HT-29 (cell line): Measurements from ENCODE around the gene C1orf226. TPM values are rescaled to one million over a fixed set of nuclear protein-coding genes. Genes with fewer than 3 reads are reported as not detected.
"Not testable (repeated sequence)": the region's sequence is repeated elsewhere in the genome, so short reads cannot be mapped to it uniquely, and the experiment has no call there.

Experiments
- DNase-seq: peaks from one replicate; pipeline ENCODE4 v3.0.0-alpha.2; 2015; ENCODE audit warnings: low spot score
- total RNA-seq: library from RNA; depleted of rRNA; stranded (reverse); fragments of >200 nt; shearing (Covaris generic); gene quantifications from 2 replicates; pipeline ENCODE4 v1.2.3, GENCODE V29; 2014; rRNA removed

C1orf226 gene, protein sequence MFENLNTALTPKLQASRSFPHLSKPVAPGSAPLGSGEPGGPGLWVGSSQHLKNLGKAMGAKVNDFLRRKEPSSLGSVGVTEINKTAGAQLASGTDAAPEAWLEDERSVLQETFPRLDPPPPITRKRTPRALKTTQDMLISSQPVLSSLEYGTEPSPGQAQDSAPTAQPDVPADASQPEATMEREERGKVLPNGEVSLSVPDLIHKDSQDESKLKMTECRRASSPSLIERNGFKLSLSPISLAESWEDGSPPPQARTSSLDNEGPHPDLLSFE
- total RNA-seq, result 2.0 and 4.0 TPM in 2 replicates

DNA sequence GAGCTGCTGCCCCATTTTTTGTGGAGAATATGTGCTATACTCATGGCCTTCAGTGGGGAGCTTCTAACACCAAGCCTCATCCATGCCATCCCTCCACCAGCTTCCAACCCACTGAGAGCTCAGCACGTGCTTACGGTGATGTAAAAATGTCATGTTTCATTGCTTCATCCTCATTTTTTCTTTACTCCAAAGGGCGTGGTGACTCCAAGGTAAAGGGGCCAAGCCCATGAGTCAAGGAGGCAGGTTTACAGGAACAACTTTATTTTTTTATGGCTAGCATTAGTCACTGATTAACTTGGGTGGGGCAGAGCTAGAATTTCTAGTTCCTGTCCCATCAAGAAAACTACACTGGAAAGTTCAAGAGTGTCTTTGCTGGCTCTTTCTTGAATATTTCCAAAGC, at the start of gene C1orf226:
TSS of gene C1orf226 (plus strand) at position 346 of the 400 bp plus-strand sequence. CDS start 174 bp downstream, outside the sequence.
- DNase-seq, result peak; percentile 94

DNA sequence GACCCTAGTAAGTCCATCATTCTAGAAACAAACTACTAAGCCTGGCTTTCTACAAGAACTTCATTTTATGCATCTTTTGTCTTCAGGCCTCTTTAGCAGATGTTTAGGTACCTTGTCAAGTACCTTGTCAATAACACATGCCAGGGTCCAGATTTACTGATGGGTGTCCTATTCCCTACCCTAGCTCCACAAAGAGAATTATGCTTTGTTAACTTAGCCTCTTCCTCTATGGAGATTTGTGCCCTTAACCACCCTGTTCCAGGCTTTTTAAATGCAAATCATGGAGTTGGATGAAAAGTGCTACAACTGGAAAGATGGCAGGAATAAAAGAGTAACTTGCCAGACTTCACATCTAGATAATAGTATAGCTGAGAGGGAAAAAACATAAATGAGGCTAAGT, 47.5 kb upstream of the C1orf226 start:
- no peak for DNase-seq

DNA sequence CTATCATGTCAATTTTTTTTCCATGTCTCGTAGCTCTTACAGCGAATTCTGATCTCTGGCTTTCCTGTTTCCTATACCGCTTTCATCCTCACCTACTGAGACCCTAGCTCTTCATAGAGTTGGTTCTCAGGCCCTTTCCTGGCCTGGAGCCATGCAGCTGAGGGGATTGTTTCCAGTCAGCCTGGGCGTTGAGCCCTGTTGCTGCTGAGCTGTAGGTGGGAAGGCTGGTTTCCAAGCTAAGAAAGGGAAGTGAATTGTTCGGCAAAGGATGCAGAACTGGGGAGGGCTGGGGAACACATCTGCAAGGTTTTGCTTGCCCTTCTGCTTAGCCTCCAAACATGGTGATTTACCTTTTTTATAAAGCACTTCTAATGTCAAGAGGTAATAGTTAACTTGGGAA, 46.4 kb upstream of the C1orf226 start:
- no peak for DNase-seq

DNA sequence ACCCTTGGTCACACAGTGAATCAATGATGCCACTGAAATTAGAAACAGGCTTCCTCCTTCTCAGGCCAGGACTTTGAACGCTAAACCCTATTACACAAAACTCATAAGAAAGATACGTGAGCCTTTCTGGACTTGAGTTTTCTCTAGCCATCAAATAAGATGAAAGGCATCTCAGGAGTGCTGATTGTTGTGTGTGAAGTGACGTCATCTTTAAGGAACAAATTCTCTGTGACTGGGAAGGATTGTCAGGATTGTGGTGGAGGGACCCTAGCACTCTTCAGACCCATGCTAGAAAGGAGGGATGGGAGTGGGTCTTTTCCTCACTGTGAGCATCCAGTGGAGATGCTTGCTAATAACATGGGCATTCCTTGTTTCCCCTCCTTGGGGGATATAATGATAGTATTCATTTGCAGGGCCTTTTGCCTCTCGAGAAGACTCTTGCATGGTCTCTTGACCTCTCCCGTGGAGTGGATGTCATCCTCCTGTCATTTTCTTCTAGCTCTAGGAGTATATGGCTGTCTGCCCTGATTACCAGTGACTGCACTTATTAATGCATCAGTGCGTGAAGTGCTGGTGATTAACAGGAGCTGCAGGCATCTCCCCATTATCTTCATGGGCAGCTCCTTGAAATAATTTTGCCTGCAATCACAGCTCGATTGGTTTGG, 44.8 kb upstream of the C1orf226 start:
- no peak for DNase-seq

DNA sequence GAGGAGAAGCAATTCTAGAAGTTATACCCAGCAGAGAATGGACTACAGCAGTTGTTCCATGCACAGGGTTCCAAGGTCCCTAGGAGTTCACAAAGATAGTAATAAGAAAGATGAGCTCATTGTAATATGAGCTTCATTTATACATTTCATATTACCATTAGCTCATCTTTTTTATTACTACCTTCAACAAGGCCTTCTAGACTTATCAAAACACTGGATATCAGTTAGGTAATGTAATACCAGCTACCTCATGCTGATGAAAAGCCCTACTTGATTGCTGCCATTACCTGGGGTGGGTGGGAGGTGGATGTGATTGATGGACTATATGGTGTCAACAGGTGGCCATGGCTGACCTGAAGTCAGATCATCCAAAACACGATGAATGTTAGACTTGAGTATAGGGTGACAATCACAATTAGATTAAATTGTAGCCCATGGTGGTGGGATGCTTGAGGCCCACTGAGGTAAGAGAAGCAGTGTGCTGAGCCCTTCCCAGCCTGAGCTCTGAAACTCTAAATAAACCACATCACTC, 39.0 kb upstream of the C1orf226 start:
- DNase-seq, result no peak

DNA sequence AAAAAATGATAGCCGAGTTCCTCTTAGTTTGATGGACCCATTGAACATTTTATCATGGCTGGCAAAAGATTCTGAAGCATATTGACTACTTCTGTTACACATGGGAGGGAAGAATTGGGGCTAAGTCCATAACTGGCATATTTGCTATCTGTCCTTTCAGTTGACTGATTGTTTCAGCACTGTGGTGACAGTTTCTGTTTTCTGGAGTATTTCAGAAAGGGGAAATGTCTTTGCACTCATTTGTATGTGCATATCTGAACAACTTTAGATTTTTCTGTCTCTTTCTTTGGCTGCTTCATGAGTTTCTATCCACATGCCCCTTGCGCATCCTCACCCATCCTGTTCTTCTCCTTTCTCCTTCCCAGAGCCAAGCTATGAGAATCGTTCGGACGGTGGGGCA, 38.1 kb upstream of the C1orf226 start:
- DNase-seq, result no peak

DNA sequence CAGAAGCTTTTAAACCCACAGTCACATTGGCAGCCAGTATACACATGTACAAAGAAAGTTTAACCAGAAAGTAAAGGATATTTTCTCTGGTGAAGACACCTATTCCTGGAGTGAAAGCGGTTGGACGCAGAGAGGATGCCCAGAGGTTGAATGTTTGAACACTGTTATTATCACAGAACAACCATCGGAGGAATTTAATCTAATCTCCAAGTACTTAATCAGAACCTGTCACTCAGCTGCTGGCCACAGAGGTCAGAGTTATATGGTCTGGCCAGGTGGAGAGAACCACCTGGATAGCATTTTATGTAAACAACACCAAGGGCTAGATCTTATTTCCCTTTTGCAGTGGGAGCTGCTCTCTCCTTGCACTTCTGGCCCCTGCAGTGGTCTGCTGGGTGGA, 34.2 kb upstream of the C1orf226 start:
- DNase-seq, result peak; percentile 62

DNA sequence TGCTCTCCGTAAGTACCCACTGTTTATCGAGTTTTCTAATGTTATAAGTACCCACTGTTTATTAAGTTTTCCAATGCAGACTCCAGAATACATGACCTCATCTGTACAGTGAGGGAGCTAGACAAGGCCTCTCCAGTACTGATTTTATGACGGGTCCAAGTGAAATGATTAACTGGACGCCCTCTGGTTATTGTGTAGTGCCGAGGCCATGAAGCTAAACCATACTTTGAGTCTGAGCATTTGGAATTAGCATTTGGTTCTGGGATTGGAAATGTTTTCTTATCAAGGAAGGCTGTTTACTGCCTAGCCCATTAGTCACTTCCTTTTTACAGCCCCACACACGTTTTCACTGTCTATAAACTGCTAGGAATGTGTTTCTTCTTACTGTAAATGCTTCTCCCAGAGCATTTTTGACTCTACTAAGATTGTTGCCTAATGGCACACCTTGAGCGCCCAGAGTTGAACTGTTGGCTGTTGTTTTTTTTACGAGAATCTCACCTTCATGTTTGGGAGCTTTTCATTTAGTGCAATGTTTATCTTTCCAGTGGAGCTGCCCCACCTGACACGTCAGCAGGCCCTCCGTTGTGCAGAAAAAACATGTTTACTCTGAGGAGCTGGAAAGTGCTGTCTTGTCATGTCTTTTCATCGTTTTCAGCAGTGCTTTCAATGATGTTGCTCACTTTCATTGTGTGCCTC, 31.7 kb upstream of the C1orf226 start:
- peak; percentile 71 for DNase-seq

DNA sequence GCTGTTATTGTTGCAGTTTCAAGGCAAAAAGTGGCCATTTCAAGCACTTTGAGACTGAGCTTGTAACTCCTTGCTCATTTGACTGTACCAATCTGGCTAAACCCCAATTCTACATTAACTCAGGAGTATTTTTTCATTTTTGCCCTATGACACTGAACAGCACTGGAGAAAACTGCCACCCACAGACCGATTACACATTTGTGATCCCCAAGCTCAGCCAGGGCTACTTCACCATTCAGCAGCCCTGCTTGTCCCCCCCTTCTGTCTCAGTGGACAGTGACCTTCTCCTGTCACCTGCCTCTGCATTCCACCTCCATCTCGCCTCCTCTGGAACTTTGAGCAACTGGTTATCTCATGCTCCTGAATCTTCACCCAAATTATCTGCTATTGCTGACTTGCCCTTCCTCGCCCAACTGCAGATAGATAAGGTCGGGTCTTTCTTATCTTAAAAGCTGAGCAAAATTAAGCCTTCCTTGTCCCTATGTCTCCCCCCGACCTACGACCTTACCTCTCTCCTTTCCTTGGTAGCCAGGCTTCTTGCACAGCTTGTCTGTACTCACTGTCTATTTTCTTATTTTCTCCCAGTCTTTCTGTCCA, 30.2 kb upstream of the C1orf226 start:
- no peak for DNase-seq

DNA sequence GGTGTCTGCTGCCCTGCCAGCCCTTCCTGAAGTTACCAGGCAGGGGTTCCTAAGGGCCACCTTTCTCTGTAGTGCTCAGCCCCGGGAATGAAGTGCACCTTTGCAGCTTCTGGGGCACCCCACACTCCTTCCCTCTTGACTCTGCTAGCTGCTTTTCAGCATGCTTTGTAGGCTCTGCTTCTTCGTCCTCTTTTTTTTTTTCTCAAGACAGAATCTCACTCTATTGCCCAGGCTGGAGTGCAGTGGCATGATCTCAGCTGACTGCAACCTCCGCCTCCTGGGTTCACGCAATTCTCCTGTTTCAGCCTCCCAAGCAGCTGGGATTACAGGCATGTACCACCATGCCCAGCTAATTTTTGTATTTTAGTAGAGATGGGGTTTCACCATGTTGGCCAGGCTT, 29.7 kb upstream of the C1orf226 start:
- not testable (repeated sequence) for DNase-seq

DNA sequence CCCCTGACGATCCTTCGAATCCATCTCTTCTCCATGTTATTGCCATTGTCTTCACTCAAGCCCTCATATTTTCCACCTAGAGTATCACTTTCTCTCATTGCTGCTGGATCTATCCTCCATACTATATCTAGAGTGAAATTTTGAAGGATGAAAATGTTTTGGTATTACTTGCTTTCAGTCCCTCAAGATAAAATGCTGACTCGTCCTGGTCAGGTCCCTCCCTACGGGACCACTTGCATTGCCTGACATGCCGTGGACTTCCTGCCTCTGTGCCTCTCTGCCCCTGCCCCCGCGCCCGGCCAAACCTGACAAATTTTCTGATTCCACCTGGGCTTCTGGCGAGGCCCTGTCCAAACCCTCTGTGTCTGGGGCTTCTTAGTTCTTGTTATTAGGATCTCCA, 28.4 kb upstream of the C1orf226 start:
- no peak for DNase-seq

DNA sequence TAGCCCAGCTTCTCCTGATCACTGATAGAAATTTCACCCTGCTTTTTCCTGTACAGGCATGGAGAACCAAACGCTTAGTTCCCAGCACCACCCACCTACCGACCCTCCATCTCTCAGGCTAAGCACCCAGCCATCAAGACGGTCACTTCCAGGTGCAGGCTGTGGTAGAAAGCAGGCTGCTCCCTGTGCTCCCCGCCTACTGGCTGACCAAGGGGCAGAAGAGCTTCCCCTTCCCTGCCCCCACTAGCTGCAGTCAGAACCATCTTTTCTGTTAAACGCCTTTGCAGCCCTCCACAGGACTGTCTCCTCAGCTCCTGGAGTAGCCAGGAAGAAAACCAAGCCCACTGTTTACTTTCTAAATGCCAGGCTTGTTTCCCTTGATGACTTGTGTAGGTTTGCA, 27.8 kb upstream of the C1orf226 start:
- no peak for DNase-seq

DNA sequence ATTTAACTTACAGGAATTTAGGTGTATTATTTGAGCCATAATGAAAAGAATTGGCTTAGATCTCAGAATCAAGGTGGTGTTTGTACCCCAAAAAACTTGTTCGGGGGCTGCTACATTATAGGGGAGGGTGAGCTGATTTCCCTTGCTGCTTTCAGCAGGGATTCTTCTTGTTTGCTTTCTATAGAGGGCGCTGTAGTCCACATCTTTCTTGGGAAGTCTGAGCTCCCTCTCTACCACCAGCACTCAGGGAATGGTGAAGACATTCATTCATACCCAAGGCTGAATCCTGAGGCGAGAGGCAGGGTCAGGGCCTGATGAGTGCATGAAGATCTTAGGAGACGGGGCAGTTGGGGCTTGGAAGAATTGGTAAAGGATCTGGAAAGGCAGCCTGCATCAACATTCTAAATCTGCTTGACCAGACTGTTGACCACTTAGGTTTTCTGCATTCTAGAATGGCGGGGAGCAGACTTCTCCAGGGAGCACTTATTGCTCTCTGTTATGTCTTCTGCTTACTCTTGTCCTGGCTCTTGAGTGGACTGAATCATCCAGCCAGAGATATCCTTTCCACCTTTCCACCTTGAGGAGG, 23.8 kb upstream of the C1orf226 start:
- peak; percentile 53 for DNase-seq

DNA sequence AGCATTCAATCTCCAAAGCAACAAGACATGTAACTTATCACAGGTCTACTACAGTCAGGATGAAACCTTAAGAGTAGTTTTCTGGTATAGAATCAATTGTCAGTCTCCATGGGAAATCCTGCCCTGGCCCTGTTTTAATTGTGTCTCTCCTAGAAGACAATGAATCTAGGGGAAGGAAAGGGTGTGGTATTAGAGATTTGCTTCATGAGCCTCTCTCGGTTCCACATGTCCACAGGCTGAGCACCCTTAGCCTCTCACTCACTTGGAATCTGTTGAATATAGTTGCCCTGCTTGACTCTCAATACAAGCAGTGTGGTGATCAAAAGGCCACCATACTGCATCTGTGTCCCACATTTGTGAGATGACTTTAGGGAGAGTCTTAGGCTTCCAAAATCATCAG, 22.6 kb upstream of the C1orf226 start:
- DNase-seq, result no peak

DNA sequence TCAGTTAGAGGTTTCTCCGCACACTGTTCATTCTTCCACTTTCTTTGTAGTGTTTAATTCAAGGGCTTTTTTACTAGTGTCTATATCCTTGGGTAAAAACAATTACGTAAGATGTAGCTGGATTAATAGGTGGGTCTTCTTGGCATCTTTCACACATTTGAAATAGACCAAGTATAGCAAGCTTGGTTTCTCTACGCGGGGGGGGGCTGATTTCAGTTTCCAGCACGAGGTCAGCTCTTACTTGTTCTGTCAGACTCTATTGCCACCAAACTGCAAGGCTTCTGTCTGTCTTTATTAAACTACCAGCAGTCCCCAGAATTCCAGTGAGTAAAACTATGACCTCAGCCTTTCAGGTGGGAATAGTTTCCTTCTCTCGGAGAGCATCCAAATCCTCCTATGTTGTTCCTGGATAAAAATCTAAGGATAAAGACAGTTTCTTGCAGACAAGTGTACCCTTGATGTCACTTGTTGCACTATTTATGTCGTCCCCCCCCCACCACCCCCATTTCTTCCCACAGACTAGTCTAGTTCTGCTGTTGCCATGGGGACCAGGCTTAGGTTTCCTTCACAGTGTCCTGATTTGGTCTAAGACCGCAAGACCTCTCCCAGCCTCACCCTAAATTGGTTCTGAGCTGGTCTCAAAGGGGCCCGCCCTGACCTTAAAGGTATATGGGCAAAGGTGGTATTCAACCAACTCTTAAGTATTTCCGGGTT, 21.8 kb upstream of the C1orf226 start:
- DNase-seq, result no peak

DNA sequence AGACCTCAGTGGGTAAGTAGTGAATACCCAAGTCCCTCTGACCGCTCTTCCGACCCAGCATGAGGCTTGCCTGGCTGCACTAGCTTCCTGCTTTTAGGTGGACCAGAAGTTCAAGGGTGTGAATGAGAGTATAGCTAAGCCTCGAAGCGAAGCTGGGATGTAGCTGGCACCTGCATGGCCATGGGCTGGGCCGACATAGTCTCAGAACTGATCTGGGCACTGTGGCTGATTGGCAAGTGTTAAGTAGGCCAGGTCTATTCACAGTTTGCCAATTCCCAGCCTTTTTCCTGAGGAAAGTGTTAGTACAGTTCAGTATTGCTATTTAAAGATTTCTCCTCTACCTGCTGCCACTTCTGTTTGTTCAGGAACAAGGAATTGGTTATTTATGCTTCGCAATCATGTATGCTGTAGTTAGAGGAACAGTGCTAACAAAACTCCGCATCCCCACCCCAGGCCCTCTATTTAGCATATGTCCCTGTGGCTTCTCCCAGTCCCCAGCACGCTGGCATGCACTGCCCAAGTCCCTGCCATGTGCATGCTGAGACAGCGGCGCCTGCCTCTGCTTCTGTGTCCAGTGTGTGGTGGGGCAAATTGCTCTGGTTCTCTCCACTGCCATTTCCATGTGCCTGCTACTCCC, 21.2 kb upstream of the C1orf226 start:
- DNase-seq, result no peak

DNA sequence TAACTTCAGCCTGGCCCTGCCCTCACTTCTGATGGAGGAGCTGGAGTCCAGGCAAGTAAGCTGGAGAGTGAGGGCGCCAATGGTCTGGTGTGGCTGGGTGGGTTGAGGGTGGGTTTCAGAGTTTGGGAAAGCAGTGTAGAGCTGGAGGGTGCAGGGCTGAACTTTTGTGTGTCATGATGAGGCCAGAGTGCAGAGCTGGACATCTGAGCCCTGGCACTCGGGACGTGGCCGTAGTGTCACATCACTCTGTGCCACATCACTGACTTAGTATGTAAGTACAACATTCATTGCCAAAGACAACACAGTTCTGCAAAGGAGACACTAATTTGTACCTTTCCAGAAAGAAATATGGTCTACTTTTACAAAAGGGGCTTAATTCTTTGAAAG, 20.7 kb upstream of the C1orf226 start:
- no peak for DNase-seq

DNA sequence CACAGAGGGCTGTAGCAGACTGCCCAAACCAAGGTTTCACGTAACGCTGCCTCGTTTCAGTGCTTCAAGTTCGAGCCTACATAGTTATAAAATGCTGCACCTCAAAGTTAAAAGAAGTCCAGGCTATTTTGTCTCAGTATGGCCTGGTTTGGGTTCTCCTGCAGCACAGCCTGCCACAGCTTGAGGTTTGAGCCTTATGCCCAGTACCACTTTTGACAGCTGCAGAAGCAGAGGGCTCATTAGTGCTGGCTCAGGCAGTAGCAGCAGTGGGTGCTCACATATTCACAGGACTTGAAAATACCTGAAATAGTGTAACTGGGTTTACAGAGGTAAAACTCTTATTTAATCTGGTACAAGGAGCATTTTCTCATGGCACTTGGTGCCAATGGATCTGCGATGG, 20.2 kb upstream of the C1orf226 start:
- DNase-seq, result no peak

DNA sequence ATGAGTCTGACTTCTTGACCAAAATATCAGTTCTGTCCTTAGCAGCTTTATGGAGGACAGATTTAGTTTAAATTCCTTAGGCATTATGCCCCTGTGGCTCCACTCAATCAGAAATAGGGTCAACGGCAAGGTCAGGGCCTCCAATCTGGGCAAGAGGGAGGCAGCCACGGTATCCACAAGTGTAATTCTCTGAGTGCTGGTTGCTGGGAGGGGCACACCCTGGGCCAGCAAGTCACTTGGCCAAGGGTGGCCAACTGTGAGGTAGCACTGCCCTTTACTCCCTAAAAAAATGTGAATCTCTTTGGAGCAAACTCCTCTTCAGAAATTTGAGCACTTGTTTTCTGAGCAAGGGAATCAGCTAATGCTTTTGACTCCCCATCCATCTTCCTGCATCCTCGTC, 17.7 kb upstream of the C1orf226 start:
- DNase-seq, result no peak

DNA sequence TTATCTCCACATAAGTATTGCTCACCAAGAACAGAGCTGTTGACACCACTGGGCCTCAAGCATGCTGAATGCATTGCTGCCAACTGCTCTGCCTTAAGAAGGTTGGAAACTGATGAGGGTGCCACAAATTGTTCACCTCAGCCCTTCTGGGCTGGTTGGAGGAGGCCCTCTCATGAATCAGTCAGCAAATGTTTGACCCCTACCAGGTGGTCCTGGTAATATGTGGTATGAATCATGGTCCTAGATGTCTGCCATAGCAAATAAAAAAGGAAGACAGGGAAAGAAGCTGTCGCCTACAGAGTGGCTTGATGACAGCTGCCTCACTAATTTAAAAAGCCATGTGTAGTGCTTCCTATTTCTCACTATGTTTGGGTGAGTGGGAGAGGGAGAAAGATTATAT, 17.0 kb upstream of the C1orf226 start:
- DNase-seq, result no peak
